Activated T-cell treated with anti-CD3 and anti-CD28 coated beads, Interleukin-2, amount 50 U/mL, for 72 hours (primary cell): Measurements from ENCODE around the gene PFKFB1. TPM values are rescaled to one million over a fixed set of nuclear protein-coding genes. Genes with fewer than 3 reads are reported as not detected.

Experiments used
- ATAC-seq, 2 donors: fragments of 150-1000 bp; cut with Tn5 transposase; replicated peaks in 1 of 2; 2 replicates each; pipeline ENCODE4 v1.10.0; 2021; ENCODE audit warnings: moderate library complexity in 2 of 2, mild to moderate bottlenecking in 1 of 2
- DNase-seq, 2 donors: peaks; one replicate each; pipeline ENCODE4 v3.0.0; 2021 to 2022; ENCODE audit warnings: mixed read lengths in 1 of 2
- H3K27ac Mint-ChIP-seq: one replicate; pipeline ENCODE4 v1.8.0; 2022; ENCODE audit warnings: mild to moderate bottlenecking, moderate library complexity, mixed read lengths
- H3K27me3 Mint-ChIP-seq: one replicate; pipeline ENCODE4 v1.8.0; 2022; ENCODE audit warnings: low read depth, mixed read lengths
- H3K36me3 Mint-ChIP-seq, 2 donors: one replicate each; pipeline ENCODE4 v1.8.0; 2022; ENCODE audit warnings: mixed read lengths in 2 of 2, mild to moderate bottlenecking in 1 of 2; ENCODE audit not compliant: insufficient read depth in 2 of 2
- H3K4me1 Mint-ChIP-seq: one replicate; pipeline ENCODE4 v1.8.0; 2022; ENCODE audit warnings: low read depth, mixed read lengths
- H3K4me3 Mint-ChIP-seq, 2 donors: one replicate each; pipeline ENCODE4 v1.8.0; 2022; ENCODE audit warnings: mild to moderate bottlenecking in 2 of 2, mixed read lengths in 2 of 2, moderate library complexity in 2 of 2
- H3K9me3 Mint-ChIP-seq, 2 donors: one replicate each; pipeline ENCODE4 v1.8.0; 2022; ENCODE audit warnings: mixed read lengths in 2 of 2
- total RNA-seq, 2 donors: library from RNA; stranded (reverse); gene quantifications; one replicate each; pipeline ENCODE4 v1.2.3, GENCODE V29; 2022

Gene PFKFB1
- total RNA-seq, 2 donors from 2014 or later: 1.6 TPM

GRCh38 chrX:54930291-54931049 lies 63.5 kb downstream of the PFKFB1 start:
- DNase-seq (no peak), ATAC-seq (no peak)
- H3K27ac Mint-ChIP-seq: no peak overlapping the region
- H3K27me3 Mint-ChIP-seq: peaks cover 9% of the 10 kb centered on the region
- no peak overlapping the region for H3K4me3 Mint-ChIP-seq
- H3K4me1 Mint-ChIP-seq: no peaks in the 10 kb centered on the region
- H3K9me3 Mint-ChIP-seq: no peaks in the 10 kb centered on the region
- H3K36me3 Mint-ChIP-seq: no peaks in the 10 kb centered on the region

DNA sequence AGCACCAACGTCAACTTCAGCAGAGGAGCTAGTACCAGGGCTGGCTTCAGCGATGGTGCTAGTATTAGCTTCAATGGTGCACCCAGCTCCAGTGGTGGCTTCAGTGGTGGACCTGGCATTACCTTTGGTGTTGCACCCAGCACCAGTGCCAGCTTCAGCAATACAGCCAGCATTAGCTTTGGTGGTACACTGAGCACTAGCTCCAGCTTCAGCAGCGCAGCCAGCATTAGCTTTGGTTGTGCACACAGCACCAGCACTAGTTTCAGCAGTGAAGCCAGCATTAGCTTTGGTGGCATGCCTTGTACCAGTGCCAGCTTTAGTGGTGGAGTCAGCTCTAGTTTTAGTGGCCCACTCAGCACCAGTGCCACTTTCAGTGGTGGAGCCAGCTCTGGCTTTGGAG lies 65.1 kb downstream of the PFKFB1 start:
- DNase-seq (no peak), ATAC-seq (no peak)
- no peaks in the 10 kb centered on the region for H3K4me1 Mint-ChIP-seq
- peaks cover 19% of the 10 kb centered on the region for H3K27me3 Mint-ChIP-seq
- H3K27ac Mint-ChIP-seq: no peak overlapping the region
- no peaks in the 10 kb centered on the region for H3K9me3 Mint-ChIP-seq
- H3K36me3 Mint-ChIP-seq: no peaks in the 10 kb centered on the region
- H3K4me3 Mint-ChIP-seq: no peak overlapping the region

GRCh38 chrX:54926978-54927377 lies 67.0 kb downstream of the PFKFB1 start:
- ATAC-seq (no peak), DNase-seq (no peak)
- Mint-ChIP-seq H3K36me3 (no peaks in the 10 kb centered on the region), H3K4me3 (no peak overlapping the region), H3K9me3 (no peaks in the 10 kb centered on the region), H3K27me3 (peaks cover 12% of the 10 kb centered on the region), H3K27ac (no peak overlapping the region), H3K4me1 (no peaks in the 10 kb centered on the region)

GRCh38 chrX:54923376-54923775 lies 70.6 kb downstream of the PFKFB1 start:
- no peak overlapping the region for H3K27ac Mint-ChIP-seq
- no peaks in the 10 kb centered on the region for H3K9me3 Mint-ChIP-seq
- H3K27me3 Mint-ChIP-seq: peaks cover 24% of the 10 kb centered on the region
- H3K4me3 Mint-ChIP-seq: no peak overlapping the region
- H3K4me1 Mint-ChIP-seq: peaks cover 14% of the 10 kb centered on the region
- H3K36me3 Mint-ChIP-seq: peaks cover 0 to 4% of the 10 kb centered on the region in 2 donors
- DNase-seq (no peak), ATAC-seq (no peak)

DNA sequence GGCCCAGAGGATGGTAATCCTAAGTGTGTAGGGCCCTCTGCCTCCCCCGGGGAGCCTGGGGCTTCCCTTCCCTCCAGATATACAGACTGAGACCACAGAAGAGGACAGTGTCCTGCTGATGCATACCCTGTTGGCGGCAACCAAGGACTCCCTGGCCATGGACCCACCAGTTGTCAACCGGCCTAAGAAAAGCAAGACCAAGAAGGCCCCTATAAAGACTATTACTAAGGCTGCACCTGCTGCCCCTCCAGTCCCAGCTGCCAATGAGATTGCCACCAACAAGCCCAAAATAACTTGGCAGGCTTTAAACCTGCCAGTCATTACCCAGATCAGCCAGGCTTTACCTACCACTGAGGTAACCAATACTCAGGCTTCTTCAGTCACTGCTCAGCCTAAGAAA lies 71.4 kb downstream of the PFKFB1 start:
- Mint-ChIP-seq H3K4me3 (peak overlapping the region; percentile 91 to 94), H3K27ac (no peak overlapping the region), H3K36me3 (peaks cover 0 to 4% of the 10 kb centered on the region in 2 donors), H3K27me3 (peaks cover 24% of the 10 kb centered on the region), H3K4me1 (peaks cover 14% of the 10 kb centered on the region), H3K9me3 (no peaks in the 10 kb centered on the region)
- ATAC-seq (no peak), DNase-seq (no peak)

- Mint-ChIP-seq H3K9me3 (no peaks in the 10 kb centered on the region), H3K4me1 (peaks cover 14% of the 10 kb centered on the region), H3K36me3 (peaks cover 0 to 4% of the 10 kb centered on the region in 2 donors), H3K27ac (peak overlapping the region; percentile 90), H3K27me3 (peaks cover 24% of the 10 kb centered on the region), H3K4me3 (peak overlapping the region; percentile 91 to 94)
- ATAC-seq: peak; percentile 75 to 82
- peak; percentile 46 to 62 for DNase-seq
Measured at GRCh38 chrX:54921427-54922021, 72.5 kb downstream of the PFKFB1 start.

DNA sequence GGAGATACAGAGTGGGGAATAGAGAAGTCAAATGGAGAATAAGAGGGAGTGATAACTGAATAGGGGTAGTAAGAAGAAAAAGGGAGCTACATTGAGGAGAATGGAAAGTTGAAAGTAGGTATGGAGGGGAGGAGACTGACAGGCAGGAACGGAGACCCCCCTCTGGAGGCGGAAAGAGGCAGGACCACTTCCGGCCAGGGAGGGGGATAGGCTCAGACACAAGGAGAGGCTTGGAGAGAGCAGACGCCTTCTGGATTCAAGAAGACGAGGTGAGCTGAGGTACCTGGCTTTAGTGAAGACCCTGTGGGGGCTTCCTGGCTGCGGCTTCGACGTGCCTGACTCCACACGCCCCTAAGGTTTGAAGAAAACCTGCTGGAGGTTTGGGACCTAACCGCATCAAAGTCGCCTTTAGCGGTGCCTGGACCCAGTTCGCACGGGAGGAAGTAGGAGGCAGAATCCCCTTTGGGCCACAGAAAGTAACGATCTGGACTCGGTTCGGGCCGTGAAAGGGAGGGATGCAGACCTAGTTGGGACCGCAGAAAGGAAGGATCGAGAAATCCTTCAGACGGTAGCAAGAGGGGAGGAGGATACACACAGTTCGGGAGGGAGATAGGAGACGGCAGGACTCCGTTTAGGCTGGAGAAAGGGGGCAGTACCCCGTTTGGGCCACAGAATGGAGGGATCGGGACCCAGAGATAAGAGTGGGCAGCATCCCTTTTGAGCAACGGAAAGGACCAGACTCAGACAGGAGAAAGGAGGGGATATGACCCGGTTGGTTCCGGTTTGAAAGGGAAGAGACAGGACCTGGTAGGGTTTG lies 73.2 kb downstream of the PFKFB1 start, which contains the start of gene TRO:
TSS of gene TRO (plus strand) at position 215 of the 817 bp plus-strand sequence. CDS start 1,423 bp downstream, outside the sequence.
- peak within 1 kb of the TSS; percentile 90 for H3K27ac Mint-ChIP-seq

DNA sequence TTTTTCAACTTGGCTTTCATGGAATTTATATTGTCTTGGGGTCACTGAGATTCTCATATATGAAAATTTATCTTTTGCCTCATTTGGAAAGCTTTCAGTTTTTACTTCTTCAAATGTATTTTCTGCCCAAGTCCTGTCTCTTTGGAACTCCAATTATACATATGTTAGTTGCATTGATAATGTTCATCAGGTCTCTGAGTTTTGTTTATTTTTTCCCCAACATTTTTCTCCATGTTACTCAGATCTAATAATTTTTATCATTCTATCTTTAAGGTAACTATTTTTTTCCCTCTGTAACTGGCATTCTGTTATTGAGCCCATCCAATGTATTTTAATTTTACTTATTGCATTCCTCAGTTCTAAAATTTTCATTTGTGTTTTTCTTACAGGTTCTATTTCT lies 84.0 kb downstream of the PFKFB1 start:
- no peak for ATAC-seq
- peaks cover 2 to 3% of the 10 kb centered on the region in 2 donors for H3K9me3 Mint-ChIP-seq
- H3K27me3 Mint-ChIP-seq: peaks cover 8% of the 10 kb centered on the region
- H3K4me3 Mint-ChIP-seq: no peak overlapping the region
- peaks cover 0 to 5% of the 10 kb centered on the region in 2 donors for H3K36me3 Mint-ChIP-seq
- no peak for DNase-seq
- H3K27ac Mint-ChIP-seq: no peak overlapping the region
- H3K4me1 Mint-ChIP-seq: no peaks in the 10 kb centered on the region

More for the DNA sequence above, 73.2 kb downstream of the PFKFB1 start, which contains the start of gene TRO:
- H3K4me3 Mint-ChIP-seq: peak within 1 kb of the TSS; percentile 91 to 94
- H3K4me1 Mint-ChIP-seq: peaks cover 14% of the 10 kb centered on the region
- peaks cover 0 to 4% of the 10 kb centered on the region in 2 donors for H3K36me3 Mint-ChIP-seq
- H3K9me3 Mint-ChIP-seq: no peaks in the 10 kb centered on the region
- ATAC-seq (peak in 1 of 2 donors; percentile 23), DNase-seq (peak in 1 of 2 donors; percentile 0)
- H3K27me3 Mint-ChIP-seq: peaks cover 24% of the 10 kb centered on the region

DNA sequence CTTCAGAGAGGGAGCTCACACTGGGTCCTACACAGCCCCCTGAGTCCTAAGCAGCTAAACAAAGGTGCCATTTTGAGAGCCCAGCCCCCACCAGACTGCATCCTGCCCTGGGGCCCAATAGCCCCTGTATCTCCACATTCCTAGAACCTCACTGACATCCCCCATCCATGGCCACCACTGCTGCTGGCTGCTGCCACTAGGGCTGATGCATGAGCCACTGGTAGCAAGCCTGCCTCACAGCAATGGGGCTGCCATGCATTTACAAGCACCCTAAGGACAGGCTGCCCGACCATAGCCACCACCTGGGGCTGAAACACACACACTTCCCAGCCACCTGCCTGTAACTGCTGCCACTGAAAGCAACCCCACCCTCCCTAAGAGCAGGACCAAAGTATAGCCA lies 99.8 kb downstream of the PFKFB1 start:
- no peaks in the 10 kb centered on the region for H3K9me3 Mint-ChIP-seq
- ATAC-seq (no peak), DNase-seq (no peak)
- no peak overlapping the region for H3K27ac Mint-ChIP-seq
- H3K36me3 Mint-ChIP-seq: no peaks in the 10 kb centered on the region
- H3K4me3 Mint-ChIP-seq: no peak overlapping the region
- peaks cover 21% of the 10 kb centered on the region for H3K27me3 Mint-ChIP-seq
- no peaks in the 10 kb centered on the region for H3K4me1 Mint-ChIP-seq

DNA sequence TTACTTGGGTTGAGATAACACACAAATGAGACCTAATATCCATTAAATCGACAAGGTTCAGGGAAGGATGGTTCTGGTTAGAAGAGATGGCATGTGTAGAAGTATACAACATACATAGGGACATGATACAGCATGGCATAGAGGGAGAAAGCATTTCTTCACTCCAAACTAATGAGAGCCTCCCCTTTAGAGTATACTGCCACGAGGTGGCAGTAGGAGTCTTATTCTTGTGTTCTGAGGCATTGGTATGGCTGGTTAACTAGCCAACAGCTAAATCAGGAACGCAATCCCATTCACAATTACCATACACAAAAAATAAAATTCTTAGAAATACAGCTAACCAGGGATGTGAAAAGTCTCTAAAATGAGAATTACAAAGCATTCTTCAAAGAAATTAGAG lies 102.4 kb downstream of the PFKFB1 start:
- no peaks in the 10 kb centered on the region for H3K9me3 Mint-ChIP-seq
- H3K4me3 Mint-ChIP-seq: no peak overlapping the region
- H3K27ac Mint-ChIP-seq: no peak overlapping the region
- ATAC-seq: peak; percentile 51 to 54
- DNase-seq: peak; percentile 18 to 19
- H3K4me1 Mint-ChIP-seq: no peaks in the 10 kb centered on the region
- no peaks in the 10 kb centered on the region for H3K36me3 Mint-ChIP-seq
- peaks cover 30% of the 10 kb centered on the region for H3K27me3 Mint-ChIP-seq

GRCh38 chrX:54885740-54886139 lies 108.2 kb downstream of the PFKFB1 start:
- ATAC-seq (no peak), DNase-seq (no peak)
- H3K27ac Mint-ChIP-seq: no peak overlapping the region
- H3K27me3 Mint-ChIP-seq: peaks cover 42% of the 10 kb centered on the region
- H3K36me3 Mint-ChIP-seq: no peaks in the 10 kb centered on the region
- peaks cover 0 to 2% of the 10 kb centered on the region in 2 donors for H3K9me3 Mint-ChIP-seq
- H3K4me3 Mint-ChIP-seq: no peak overlapping the region
- H3K4me1 Mint-ChIP-seq: no peaks in the 10 kb centered on the region
